WTC11 (cell line): ENCODE data around the gene PXDC1.

Experiments used
- FOXJ3 ChIP-seq: sonication (generic); formaldehyde crosslinking; IDR thresholded peaks from 2 replicates; pipeline ENCODE4 v1.9.0; 2021; ENCODE audit warnings: missing genetic modification reagents, mild to moderate bottlenecking, borderline replicate concordance
- NR2C2 ChIP-seq: sonication (generic); formaldehyde crosslinking; IDR thresholded peaks from 2 replicates; pipeline ENCODE4 v1.8.0; 2022; ENCODE audit warnings: mild to moderate bottlenecking, missing genetic modification reagents
- TF ChIP-seq, protein P1 (sequence below): fragments of 250-450 bp; sonication (Bioruptor Pico); IDR thresholded peaks from 2 replicates; pipeline ENCODE4 v1.9.0; 2021; ENCODE audit warnings: mild to moderate bottlenecking, borderline replicate concordance
- TF ChIP-seq, protein P2 (sequence below): fragments of 200-600 bp; IDR thresholded peaks from 2 replicates; pipeline ENCODE4 v1.8.0; 2022; ENCODE audit warnings: antibody characterized with exemption

DNA sequence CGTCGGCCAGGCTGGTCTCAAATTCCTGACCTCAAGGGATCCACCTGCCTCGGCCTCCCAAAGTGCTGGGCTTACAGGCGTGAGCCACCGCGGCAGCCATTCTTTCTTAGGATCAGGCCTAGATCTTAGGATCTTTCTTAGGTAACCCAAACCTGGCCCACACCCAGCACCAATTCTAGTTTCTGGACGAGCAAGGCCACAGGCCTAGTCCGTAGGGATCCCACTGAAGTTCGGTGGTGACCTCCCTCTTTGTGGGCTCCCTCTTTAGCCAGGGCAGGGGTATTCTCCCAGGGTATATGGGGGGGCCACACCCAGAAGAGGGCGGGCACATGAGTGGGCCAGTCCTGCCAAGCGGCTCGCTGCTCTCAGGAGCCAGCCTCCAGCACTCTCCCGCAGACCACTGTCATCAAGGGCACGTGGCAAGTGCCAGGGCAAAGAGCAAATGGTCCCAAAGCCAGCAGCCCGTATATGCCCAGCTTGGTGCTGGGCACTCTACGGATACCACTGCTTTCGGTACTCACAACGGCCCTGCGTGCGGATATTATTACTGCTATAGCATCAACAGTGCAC, 6.5 kb downstream of the PXDC1 start:
- TF ChIP-seq NR2C2 (CRISPR knock-in tag): no peak
- no peak for TF ChIP-seq FOXJ3 (CRISPR knock-in tag)
- TF ChIP-seq, protein P1, sequence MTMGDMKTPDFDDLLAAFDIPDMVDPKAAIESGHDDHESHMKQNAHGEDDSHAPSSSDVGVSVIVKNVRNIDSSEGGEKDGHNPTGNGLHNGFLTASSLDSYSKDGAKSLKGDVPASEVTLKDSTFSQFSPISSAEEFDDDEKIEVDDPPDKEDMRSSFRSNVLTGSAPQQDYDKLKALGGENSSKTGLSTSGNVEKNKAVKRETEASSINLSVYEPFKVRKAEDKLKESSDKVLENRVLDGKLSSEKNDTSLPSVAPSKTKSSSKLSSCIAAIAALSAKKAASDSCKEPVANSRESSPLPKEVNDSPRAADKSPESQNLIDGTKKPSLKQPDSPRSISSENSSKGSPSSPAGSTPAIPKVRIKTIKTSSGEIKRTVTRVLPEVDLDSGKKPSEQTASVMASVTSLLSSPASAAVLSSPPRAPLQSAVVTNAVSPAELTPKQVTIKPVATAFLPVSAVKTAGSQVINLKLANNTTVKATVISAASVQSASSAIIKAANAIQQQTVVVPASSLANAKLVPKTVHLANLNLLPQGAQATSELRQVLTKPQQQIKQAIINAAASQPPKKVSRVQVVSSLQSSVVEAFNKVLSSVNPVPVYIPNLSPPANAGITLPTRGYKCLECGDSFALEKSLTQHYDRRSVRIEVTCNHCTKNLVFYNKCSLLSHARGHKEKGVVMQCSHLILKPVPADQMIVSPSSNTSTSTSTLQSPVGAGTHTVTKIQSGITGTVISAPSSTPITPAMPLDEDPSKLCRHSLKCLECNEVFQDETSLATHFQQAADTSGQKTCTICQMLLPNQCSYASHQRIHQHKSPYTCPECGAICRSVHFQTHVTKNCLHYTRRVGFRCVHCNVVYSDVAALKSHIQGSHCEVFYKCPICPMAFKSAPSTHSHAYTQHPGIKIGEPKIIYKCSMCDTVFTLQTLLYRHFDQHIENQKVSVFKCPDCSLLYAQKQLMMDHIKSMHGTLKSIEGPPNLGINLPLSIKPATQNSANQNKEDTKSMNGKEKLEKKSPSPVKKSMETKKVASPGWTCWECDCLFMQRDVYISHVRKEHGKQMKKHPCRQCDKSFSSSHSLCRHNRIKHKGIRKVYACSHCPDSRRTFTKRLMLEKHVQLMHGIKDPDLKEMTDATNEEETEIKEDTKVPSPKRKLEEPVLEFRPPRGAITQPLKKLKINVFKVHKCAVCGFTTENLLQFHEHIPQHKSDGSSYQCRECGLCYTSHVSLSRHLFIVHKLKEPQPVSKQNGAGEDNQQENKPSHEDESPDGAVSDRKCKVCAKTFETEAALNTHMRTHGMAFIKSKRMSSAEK (CRISPR knock-in tag): no peak
- TF ChIP-seq, protein P2, sequence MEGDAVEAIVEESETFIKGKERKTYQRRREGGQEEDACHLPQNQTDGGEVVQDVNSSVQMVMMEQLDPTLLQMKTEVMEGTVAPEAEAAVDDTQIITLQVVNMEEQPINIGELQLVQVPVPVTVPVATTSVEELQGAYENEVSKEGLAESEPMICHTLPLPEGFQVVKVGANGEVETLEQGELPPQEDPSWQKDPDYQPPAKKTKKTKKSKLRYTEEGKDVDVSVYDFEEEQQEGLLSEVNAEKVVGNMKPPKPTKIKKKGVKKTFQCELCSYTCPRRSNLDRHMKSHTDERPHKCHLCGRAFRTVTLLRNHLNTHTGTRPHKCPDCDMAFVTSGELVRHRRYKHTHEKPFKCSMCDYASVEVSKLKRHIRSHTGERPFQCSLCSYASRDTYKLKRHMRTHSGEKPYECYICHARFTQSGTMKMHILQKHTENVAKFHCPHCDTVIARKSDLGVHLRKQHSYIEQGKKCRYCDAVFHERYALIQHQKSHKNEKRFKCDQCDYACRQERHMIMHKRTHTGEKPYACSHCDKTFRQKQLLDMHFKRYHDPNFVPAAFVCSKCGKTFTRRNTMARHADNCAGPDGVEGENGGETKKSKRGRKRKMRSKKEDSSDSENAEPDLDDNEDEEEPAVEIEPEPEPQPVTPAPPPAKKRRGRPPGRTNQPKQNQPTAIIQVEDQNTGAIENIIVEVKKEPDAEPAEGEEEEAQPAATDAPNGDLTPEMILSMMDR: no peak
